ENCODE measurements around the gene KIF2C.

Gene KIF2C

GRCh38 chr1:44817307-44817706, 77.7 kb downstream of the KIF2C start:
- DNase-seq = no peak
